CD4-positive, alpha-beta memory T cell (primary cell): Measurements from ENCODE around the gene GNAT1. TPM values are rescaled to one million over a fixed set of nuclear protein-coding genes. Genes with fewer than 3 reads are reported as not detected.

Experiments
- CTCF ChIA-PET: fragments of 350-600 bp; sonication (Branson Sonifier 250); formaldehyde crosslinking; loops from one replicate; lab custom pipeline; 2021; ENCODE audit warnings: inconsistent platforms; ENCODE audit not compliant: partially characterized antibody; lab: Charles Lee
- POLR2A ChIA-PET: fragments of 350-600 bp; sonication (Branson Sonifier 250); formaldehyde crosslinking; loops from one replicate; lab custom pipeline; 2021; ENCODE audit not compliant: partially characterized antibody; lab: Charles Lee
- DNase-seq, 5 donors: peaks; one replicate each; pipeline versions ENCODE4 v3.0.0 to v3.0.0-alpha.2; 2020 to 2022; ENCODE audit warnings: mixed read lengths in 1 of 5
- H3K27ac ChIP-seq: one replicate; pipeline ENCODE4 v1.7.0; 2013; ENCODE audit warnings: low read depth, low read length
- H3K27me3 ChIP-seq: 2 replicates; pipeline ENCODE4 v1.7.0; 2013; ENCODE audit warnings: mild to moderate bottlenecking, low read length, moderate library complexity; ENCODE audit not compliant: insufficient read depth
- H3K36me3 ChIP-seq: 2 replicates; pipeline ENCODE4 v1.7.0; 2013; ENCODE audit warnings: mild to moderate bottlenecking, low read length, moderate library complexity; ENCODE audit not compliant: insufficient read depth
- H3K4me1 ChIP-seq: 2 replicates; pipeline ENCODE4 v1.7.0; 2013; ENCODE audit warnings: mild to moderate bottlenecking, low read length, moderate library complexity; ENCODE audit not compliant: insufficient read depth
- H3K4me3 ChIP-seq, 2 donors: one replicate each; pipeline ENCODE4 v1.7.0; 2013; ENCODE audit warnings: low read length in 2 of 2, mild to moderate bottlenecking in 1 of 2
- H3K9me3 ChIP-seq, 2 donors: one replicate each; pipeline ENCODE4 v1.7.0; 2013; ENCODE audit warnings: low read length in 2 of 2, control low read depth in 1 of 2; ENCODE audit not compliant: control insufficient read depth in 1 of 2
- H3K27ac Mint-ChIP-seq, 7 donors: one replicate each; pipeline ENCODE4 v1.8.0; 2020 to 2021; ENCODE audit warnings: mixed read lengths in 7 of 7, mild to moderate bottlenecking in 6 of 7, inconsistent platforms in 3 of 7, moderate library complexity in 3 of 7
- H3K27me3 Mint-ChIP-seq, 2 donors: one replicate each; pipeline ENCODE4 v1.8.0; 2020 to 2021; ENCODE audit warnings: mixed read lengths in 2 of 2
- H3K36me3 Mint-ChIP-seq, 2 donors: one replicate each; pipeline ENCODE4 v1.8.0; 2020 to 2021; ENCODE audit warnings: mixed read lengths in 2 of 2, inconsistent platforms in 1 of 2, mild to moderate bottlenecking in 1 of 2
- H3K4me1 Mint-ChIP-seq, 4 donors: one replicate each; pipeline ENCODE4 v1.8.0; 2020 to 2021; ENCODE audit warnings: mixed read lengths in 4 of 4, mild to moderate bottlenecking in 1 of 4
- H3K4me3 Mint-ChIP-seq, 8 donors: one replicate each; pipeline ENCODE4 v1.8.0; 2020 to 2021; ENCODE audit warnings: mixed read lengths in 8 of 8, mild to moderate bottlenecking in 7 of 8, moderate library complexity in 6 of 8, inconsistent platforms in 3 of 8
- H3K9me3 Mint-ChIP-seq, 8 donors: one replicate each; pipeline ENCODE4 v1.8.0; 2020 to 2021; ENCODE audit warnings: mixed read lengths in 8 of 8, mild to moderate bottlenecking in 5 of 8, inconsistent platforms in 3 of 8, moderate library complexity in 1 of 8
- intact Hi-C: fragments of 100-400 bp; cut with micrococcal nuclease; formaldehyde crosslinking; loops from one replicate; pipeline ENCODE4 v1.15.1; 2023
- polyA plus RNA-seq, 2 donors: library from polyadenylated mRNA; unstranded; fragments of 300-500 nt; fragmentation: Illumina TruSeq; gene quantifications; one replicate each; pipeline ENCODE4 v1.2.3, GENCODE V29; 2021
- total RNA-seq, 2 experiments: library from RNA; stranded (reverse); gene quantifications; one replicate each; pipeline ENCODE4 v1.2.3, GENCODE V29; 2021

GNAT1 gene
- total and polyA plus RNA-seq, 4 experiments from 2014 or later = not detected

DNA sequence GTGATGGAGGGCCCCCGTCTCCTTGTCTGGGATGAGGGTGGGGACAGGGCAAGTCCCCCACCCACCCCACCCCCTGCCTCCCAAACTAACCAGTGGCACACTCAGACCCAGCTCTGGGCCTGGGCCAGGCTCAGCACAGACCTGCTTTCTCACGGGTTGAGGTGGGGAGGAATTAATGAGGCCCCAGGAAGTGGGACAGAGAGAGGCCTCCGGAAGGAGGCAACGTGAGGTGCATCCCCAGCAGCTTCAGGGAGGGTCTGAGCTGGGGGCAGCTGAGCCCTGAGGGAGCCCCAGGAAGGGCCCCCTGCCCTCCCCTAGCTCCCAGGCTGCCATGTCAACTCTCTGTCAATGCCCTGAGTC lies 29.6 kb downstream of the GNAT1 start:
- Mint-ChIP-seq H3K4me3 (no peak overlapping the region), H3K9me3 (no peaks in the 10 kb centered on the region), H3K4me1 (peaks cover 2 to 8% (median 6%) of the 10 kb centered on the region in 4 donors), H3K27ac (no peak overlapping the region), H3K27me3 (peaks cover 0 to 5% of the 10 kb centered on the region in 2 donors), H3K36me3 (no peaks in the 10 kb centered on the region)
- peaks cover under 1% of the 10 kb centered on the region for H3K4me1 ChIP-seq
- H3K4me3 ChIP-seq = no peak overlapping the region
- intact Hi-C loops = no loop called here
- H3K27ac ChIP-seq = no peak overlapping the region
- H3K9me3 ChIP-seq = no peaks in the 10 kb centered on the region
- ChIA-PET CTCF (interaction anchor here (1.4 to 4.1 kb wide), 5 partner anchors 17 to 100 kb away, joined by 4 to 61 read pairs (median 7); partner anchors contain the start of gene GNAT1), POLR2A (interaction anchor here (0.6 to 1.1 kb wide), 2 partner anchors 15 to 27 kb away, joined by 3 read pairs; partner anchors contain the start of gene GNAI2)
- no peak for DNase-seq
- H3K27me3 ChIP-seq = no peaks in the 10 kb centered on the region
- no peaks in the 10 kb centered on the region for H3K36me3 ChIP-seq

DNA sequence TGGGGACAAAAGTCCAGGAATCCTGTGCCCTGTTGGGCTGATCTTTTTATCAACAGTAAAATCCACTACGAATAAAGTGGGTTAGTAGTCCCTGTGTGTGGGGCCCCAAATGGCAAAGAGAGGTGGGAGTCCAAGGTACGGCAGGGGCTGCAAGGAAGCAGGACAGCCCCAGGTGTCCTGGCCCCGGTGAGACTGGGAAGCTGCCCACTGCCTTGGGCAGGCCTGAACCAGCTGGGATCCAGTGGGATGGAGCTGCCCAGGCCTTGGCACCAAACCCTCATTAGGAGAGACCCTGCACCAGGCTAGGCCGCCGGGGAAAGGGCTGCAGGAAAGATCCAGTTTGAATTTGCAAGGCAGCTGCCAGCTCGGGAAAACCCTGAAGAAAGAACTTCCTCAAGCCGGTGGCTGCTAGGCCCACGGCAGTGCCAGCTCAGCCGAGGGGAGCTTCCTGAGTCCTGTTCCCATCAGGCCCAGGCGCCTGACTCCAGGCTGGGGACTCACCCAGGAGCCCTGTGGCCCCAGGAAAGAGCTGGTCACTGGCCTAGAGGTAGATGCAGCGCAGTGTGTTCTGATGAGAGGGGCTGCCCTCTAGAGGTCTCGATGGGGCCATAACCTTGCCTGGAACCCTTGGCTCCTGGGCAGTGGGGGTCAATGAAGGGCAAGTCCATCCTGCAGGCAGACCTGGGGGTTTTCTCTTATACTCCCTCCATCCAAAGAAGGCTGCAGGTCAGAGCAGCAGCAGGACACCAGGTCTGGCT lies 30.2 kb downstream of the GNAT1 start:
- Mint-ChIP-seq H3K27ac (no peak overlapping the region), H3K4me1 (peaks cover 4 to 13% (median 9%) of the 10 kb centered on the region in 4 donors), H3K36me3 (no peaks in the 10 kb centered on the region), H3K27me3 (peaks cover 0 to 5% of the 10 kb centered on the region in 2 donors), H3K9me3 (no peaks in the 10 kb centered on the region), H3K4me3 (no peak overlapping the region)
- ChIA-PET POLR2A (interaction anchor here (0.6 to 1.1 kb wide), 2 partner anchors 14 to 27 kb away, joined by 3 read pairs; partner anchors contain the start of gene GNAI2), CTCF (interaction anchor here (0.9 to 4.1 kb wide), 6 partner anchors 17 to 101 kb away, joined by 3 to 61 read pairs (median 6); partner anchors contain the start of gene GNAT1)
- Histone ChIP-seq H3K4me3 (no peak overlapping the region), H3K36me3 (no peaks in the 10 kb centered on the region), H3K27ac (no peak overlapping the region), H3K4me1 (peaks cover 6% of the 10 kb centered on the region), H3K9me3 (no peaks in the 10 kb centered on the region), H3K27me3 (no peaks in the 10 kb centered on the region)
- intact Hi-C loops = no loop called here
- no peak for DNase-seq

- Mint-ChIP-seq H3K4me3 (no peak overlapping the region), H3K9me3 (no peaks in the 10 kb centered on the region), H3K36me3 (peaks cover 0 to 3% of the 10 kb centered on the region in 2 donors), H3K27me3 (peaks cover 0 to 5% of the 10 kb centered on the region in 2 donors), H3K27ac (no peak overlapping the region), H3K4me1 (peaks cover 7 to 19% (median 13%) of the 10 kb centered on the region in 4 donors)
- Histone ChIP-seq H3K27me3 (no peaks in the 10 kb centered on the region), H3K4me3 (no peak overlapping the region), H3K27ac (no peak overlapping the region), H3K4me1 (peaks cover 10% of the 10 kb centered on the region), H3K36me3 (no peaks in the 10 kb centered on the region), H3K9me3 (no peaks in the 10 kb centered on the region)
- intact Hi-C loops = no loop called here
- ChIA-PET CTCF (interaction anchor here (0.9 to 4.1 kb wide), 2 partner anchors 21 to 28 kb away, joined by 3 to 61 read pairs; partner anchors contain the start of gene GNAT1), POLR2A (no interaction called here)
- no peak for DNase-seq
These were observed 30.7 kb downstream of the GNAT1 start for GRCh38 chr3:50222169-50222528.

DNA sequence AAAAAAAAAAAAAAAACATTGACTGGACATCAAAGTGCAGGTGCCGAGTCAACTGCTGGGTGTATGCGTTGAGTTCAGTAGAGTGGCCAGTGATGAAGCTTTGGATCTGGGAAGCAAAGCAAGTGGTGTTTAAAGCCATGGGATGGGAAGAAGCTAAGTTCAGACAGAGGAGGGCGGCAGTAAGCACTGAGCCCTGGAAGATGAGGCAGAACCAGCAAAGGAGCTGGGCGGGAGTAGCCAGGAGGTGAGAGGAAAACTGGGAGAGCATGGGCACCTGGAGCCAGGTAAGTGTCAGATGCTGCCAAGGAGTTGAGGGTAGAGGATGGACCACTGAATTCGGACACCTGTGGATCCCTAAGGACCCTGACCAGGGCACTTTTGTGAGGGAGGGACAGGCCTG lies 33.2 kb downstream of the GNAT1 start:
- H3K4me1 Mint-ChIP-seq = peaks cover 13 to 39% (median 27%) of the 10 kb centered on the region in 4 donors
- no peaks in the 10 kb centered on the region for H3K9me3 Mint-ChIP-seq
- CTCF ChIA-PET = interaction anchor here (0.7 to 11.5 kb wide), 12 partner anchors 14 to 135 kb away, joined by 3 to 238 read pairs (median 16); partner anchors contain the start of genes GNAI2, GNAT1, SEMA3B and SLC38A3
- Histone ChIP-seq H3K4me1 (peaks cover 18% of the 10 kb centered on the region), H3K27ac (no peak overlapping the region), H3K4me3 (no peak overlapping the region), H3K36me3 (no peaks in the 10 kb centered on the region), H3K9me3 (no peaks in the 10 kb centered on the region), H3K27me3 (no peaks in the 10 kb centered on the region)
- peak overlapping the region in 6 of 8 donors; percentile 1 to 63 (median 38) for H3K4me3 Mint-ChIP-seq
- peaks cover 0 to 3% of the 10 kb centered on the region in 2 donors for H3K36me3 Mint-ChIP-seq
- DNase-seq = no peak
- H3K27me3 Mint-ChIP-seq = peaks cover 0 to 5% of the 10 kb centered on the region in 2 donors
- intact Hi-C loops = no loop called here
- peak overlapping the region in 1 of 7 donors; percentile 78 for H3K27ac Mint-ChIP-seq
- POLR2A ChIA-PET = interaction anchor here (0.7 to 7.4 kb wide), 3 partner anchors 18 to 30 kb away, joined by 4 to 150 read pairs (median 47); no protein-coding TSS in a partner anchor

DNA sequence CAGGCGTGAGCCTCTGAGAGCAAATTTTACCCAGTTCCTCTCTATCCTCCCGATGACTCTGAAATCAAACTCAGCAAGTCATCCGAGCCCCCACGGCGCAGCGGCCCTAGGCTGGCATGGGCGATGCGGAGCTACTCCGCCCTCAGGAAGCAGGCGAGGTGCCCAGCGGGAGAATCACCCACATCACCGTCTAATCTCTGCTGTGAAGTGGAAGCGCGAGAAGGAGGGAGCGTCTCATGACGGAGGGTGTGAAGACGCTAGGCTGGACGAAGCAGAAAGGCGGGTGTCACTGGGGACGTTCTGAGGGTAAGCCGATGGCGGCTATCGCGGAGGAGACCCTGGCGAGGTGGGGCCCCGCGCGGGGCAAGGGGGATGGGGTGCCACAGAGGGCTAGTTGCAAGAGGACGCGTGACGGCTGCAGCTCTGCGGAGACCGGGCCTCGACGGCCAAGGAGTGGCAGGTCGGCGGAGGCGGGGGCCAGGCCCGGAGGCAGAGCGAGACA lies 35.5 kb downstream of the GNAT1 start:
- DNase-seq = peak in 1 of 5 donors; percentile 50
- Mint-ChIP-seq H3K27ac (peak overlapping the region; percentile 76 to 95 (median 94)), H3K27me3 (peaks cover 0 to 2% of the 10 kb centered on the region in 2 donors), H3K9me3 (peaks cover 0 to 1% (median 0%) of the 10 kb centered on the region in 8 donors), H3K4me1 (peaks cover 15 to 39% (median 30%) of the 10 kb centered on the region in 4 donors), H3K36me3 (peaks cover 0 to 3% of the 10 kb centered on the region in 2 donors), H3K4me3 (peak overlapping the region; percentile 88 to 99 (median 92))
- POLR2A ChIA-PET = interaction anchor here (0.7 to 7.4 kb wide), 14 partner anchors 10 to 506 kb away, joined by 3 to 150 read pairs (median 4); partner anchors contain the start of genes GNAI2 and IFRD2
- Histone ChIP-seq H3K9me3 (no peaks in the 10 kb centered on the region), H3K27me3 (no peaks in the 10 kb centered on the region), H3K4me1 (peaks cover 18% of the 10 kb centered on the region), H3K27ac (peak overlapping the region; percentile 59), H3K4me3 (peak overlapping the region; percentile 55 to 87), H3K36me3 (no peaks in the 10 kb centered on the region)
- CTCF ChIA-PET = interaction anchor here (0.7 to 11.5 kb wide), 16 partner anchors 11 to 526 kb away, joined by 3 to 238 read pairs (median 8); partner anchors contain the start of genes GNAI2, GNAT1, HYAL3 and NAA80
- intact Hi-C loops = loop anchor here (1.0 to 2.0 kb wide), 7 partner anchors 11 to 106 kb away; no protein-coding TSS in a partner anchor

- intact Hi-C loops = loop anchor here (1.0 to 2.0 kb wide), 5 partner anchors 11 to 93 kb away; no protein-coding TSS in a partner anchor
- Histone ChIP-seq H3K27ac (peak overlapping the region; percentile 59), H3K4me1 (peaks cover 18% of the 10 kb centered on the region), H3K27me3 (no peaks in the 10 kb centered on the region), H3K9me3 (no peaks in the 10 kb centered on the region), H3K36me3 (no peaks in the 10 kb centered on the region), H3K4me3 (peak overlapping the region; percentile 79 to 87)
- H3K9me3 Mint-ChIP-seq = peaks cover 0 to 1% (median 0%) of the 10 kb centered on the region in 8 donors
- POLR2A ChIA-PET = interaction anchor here (0.8 to 7.4 kb wide), 12 partner anchors 9 to 107 kb away, joined by 3 to 150 read pairs (median 6); partner anchors contain the start of genes GNAI2 and IFRD2
- H3K4me3 Mint-ChIP-seq = peak overlapping the region; percentile 89 to 99 (median 94)
- peaks cover 15 to 39% (median 30%) of the 10 kb centered on the region in 4 donors for H3K4me1 Mint-ChIP-seq
- H3K36me3 Mint-ChIP-seq = peaks cover 0 to 3% of the 10 kb centered on the region in 2 donors
- CTCF ChIA-PET = interaction anchor here (0.7 to 11.5 kb wide), 13 partner anchors 11 to 106 kb away, joined by 3 to 238 read pairs (median 11); partner anchors contain the start of genes GNAI2, GNAT1, SEMA3B and SLC38A3
- H3K27me3 Mint-ChIP-seq = peaks cover 0 to 2% of the 10 kb centered on the region in 2 donors
- H3K27ac Mint-ChIP-seq = peak overlapping the region; percentile 92 to 96 (median 95)
- DNase-seq = peak; percentile 90 to 92 (median 91)
These were observed 36.2 kb downstream of the GNAT1 start for GRCh38 chr3:50227390-50228183.
